ENCODE measurements around the gene KRTAP10-6.
"Not testable (repeated sequence)": the region's sequence is repeated elsewhere in the genome, so short reads cannot be mapped to it uniquely, and the experiment has no call there.

The KRTAP10-6 gene

GRCh38 chr21:44583089-44583799, 9.1 kb downstream of the KRTAP10-6 start:
- H3K9me3 Mint-ChIP-seq = peaks cover 21% of the 10 kb centered on the region
- no peak for DNase-seq
- no peak overlapping the region for H3K27ac Mint-ChIP-seq
- H3K27me3 Mint-ChIP-seq = peaks cover 46% of the 10 kb centered on the region
- CTCF ChIA-PET = no interaction called here
- peaks cover 5% of the 10 kb centered on the region for H3K36me3 Mint-ChIP-seq
- no peak overlapping the region for H3K4me3 Mint-ChIP-seq
- peaks cover 16% of the 10 kb centered on the region for H3K4me1 Mint-ChIP-seq

DNA sequence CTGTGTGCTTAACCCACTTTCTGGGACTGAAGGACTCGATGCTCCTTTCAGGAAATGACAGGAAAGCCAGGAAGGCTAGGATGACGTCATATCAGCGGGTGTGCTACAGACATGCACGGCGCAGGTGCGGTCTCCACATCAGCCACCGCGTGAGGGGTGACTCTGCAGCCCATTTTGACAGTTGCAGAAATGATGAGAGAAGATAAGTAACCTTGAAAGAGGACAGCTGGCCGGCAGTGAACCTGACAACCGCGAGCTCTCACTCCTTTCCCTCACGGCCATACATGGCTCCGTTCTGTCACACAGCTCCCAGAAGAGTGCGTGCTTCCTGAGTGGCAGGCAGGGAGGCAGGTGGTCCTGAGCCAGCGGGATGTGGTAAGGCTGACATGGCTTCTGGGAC, 10.2 kb downstream of the KRTAP10-6 start:
- H3K27ac Mint-ChIP-seq = no peak overlapping the region
- H3K4me1 Mint-ChIP-seq = peaks cover 16% of the 10 kb centered on the region
- DNase-seq = no peak
- CTCF ChIA-PET = no interaction called here
- peaks cover 42% of the 10 kb centered on the region for H3K27me3 Mint-ChIP-seq
- H3K9me3 Mint-ChIP-seq = peaks cover 32% of the 10 kb centered on the region
- peaks cover 11% of the 10 kb centered on the region for H3K36me3 Mint-ChIP-seq
- H3K4me3 Mint-ChIP-seq = no peak overlapping the region

DNA sequence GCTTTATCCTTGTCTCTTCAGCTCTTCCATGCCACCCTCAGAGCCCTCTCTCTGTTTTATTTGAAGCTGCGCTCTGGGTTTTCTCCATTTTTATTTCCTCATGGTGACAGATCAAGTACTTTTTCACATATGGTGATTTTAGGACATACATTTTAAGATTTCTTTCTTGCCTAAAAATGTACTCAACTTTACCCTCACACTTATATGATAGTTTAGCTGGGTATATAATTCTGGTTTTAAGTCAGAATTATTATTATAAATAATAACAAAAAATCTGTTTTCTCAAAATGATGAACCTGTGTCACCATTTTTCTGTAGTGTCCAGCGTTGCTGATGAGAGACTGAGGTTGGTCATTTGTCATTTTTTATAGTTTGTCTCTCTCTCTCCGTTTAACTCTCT, 11.1 kb downstream of the KRTAP10-6 start:
- no peak for DNase-seq
- Mint-ChIP-seq H3K4me3 (no peak overlapping the region), H3K27me3 (peaks cover 33% of the 10 kb centered on the region), H3K27ac (no peak overlapping the region), H3K9me3 (peaks cover 39% of the 10 kb centered on the region), H3K4me1 (peaks cover 16% of the 10 kb centered on the region), H3K36me3 (peaks cover 11% of the 10 kb centered on the region)
- CTCF ChIA-PET = interaction anchor here (0.7 kb wide), 1 partner anchor 76 kb away, joined by 3 read pairs; no protein-coding TSS in a partner anchor

GRCh38 chr21:44580231-44580821, 12.0 kb downstream of the KRTAP10-6 start, which contains the start of gene KRTAP10-5:
TSS of gene KRTAP10-5 (minus strand) at chr21:44580604. CDS start at chr21:44580578, 26 bp downstream.
- Mint-ChIP-seq H3K4me1 (peaks cover 16% of the 10 kb centered on the region), H3K36me3 (peaks cover 11% of the 10 kb centered on the region), H3K27me3 (peaks cover 25% of the 10 kb centered on the region), H3K9me3 (peaks cover 42% of the 10 kb centered on the region)
- CTCF ChIA-PET = interaction anchor here (0.7 kb wide), 1 partner anchor 75 kb away, joined by 3 read pairs; no protein-coding TSS in a partner anchor
- not testable (repeated sequence) for DNase-seq, H3K27ac Mint-ChIP-seq, H3K4me3 Mint-ChIP-seq

DNA sequence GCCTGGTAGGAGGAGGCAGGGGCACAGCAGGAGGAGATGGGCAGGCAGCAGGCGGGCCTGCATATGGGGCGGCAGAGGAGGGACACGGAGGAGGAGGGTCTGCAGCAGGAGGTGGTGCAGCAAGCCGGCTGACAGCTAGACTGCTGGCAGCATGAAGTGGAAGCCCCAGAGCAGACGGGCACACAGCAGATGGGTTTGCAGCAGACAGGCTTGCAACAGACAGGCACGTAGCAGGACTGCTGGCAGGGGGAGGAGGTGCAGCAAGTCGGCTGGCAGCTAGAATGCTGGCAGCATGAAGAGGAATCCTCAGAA, 12.5 kb downstream of the KRTAP10-6 start:
- H3K9me3 Mint-ChIP-seq = peaks cover 42% of the 10 kb centered on the region
- no peak for DNase-seq
- peaks cover 16% of the 10 kb centered on the region for H3K4me1 Mint-ChIP-seq
- peaks cover 11% of the 10 kb centered on the region for H3K36me3 Mint-ChIP-seq
- peaks cover 25% of the 10 kb centered on the region for H3K27me3 Mint-ChIP-seq
- no peak overlapping the region for H3K4me3 Mint-ChIP-seq
- H3K27ac Mint-ChIP-seq = no peak overlapping the region
- CTCF ChIA-PET = no interaction called here

GRCh38 chr21:44579056-44579832, 13.1 kb downstream of the KRTAP10-6 start:
- Mint-ChIP-seq H3K4me3 (no peak overlapping the region), H3K27me3 (peaks cover 30% of the 10 kb centered on the region), H3K36me3 (peaks cover 11% of the 10 kb centered on the region), H3K27ac (no peak overlapping the region), H3K4me1 (peaks cover 14% of the 10 kb centered on the region), H3K9me3 (peaks cover 42% of the 10 kb centered on the region)
- DNase-seq = no peak
- CTCF ChIA-PET = no interaction called here

- Mint-ChIP-seq H3K4me1 (peaks cover 6% of the 10 kb centered on the region), H3K9me3 (peaks cover 42% of the 10 kb centered on the region), H3K27me3 (peaks cover 37% of the 10 kb centered on the region), H3K27ac (no peak overlapping the region), H3K4me3 (no peak overlapping the region), H3K36me3 (peaks cover 11% of the 10 kb centered on the region)
- CTCF ChIA-PET = no interaction called here
- no peak for DNase-seq
These were observed 13.8 kb downstream of the KRTAP10-6 start for GRCh38 chr21:44578371-44579055.

DNA sequence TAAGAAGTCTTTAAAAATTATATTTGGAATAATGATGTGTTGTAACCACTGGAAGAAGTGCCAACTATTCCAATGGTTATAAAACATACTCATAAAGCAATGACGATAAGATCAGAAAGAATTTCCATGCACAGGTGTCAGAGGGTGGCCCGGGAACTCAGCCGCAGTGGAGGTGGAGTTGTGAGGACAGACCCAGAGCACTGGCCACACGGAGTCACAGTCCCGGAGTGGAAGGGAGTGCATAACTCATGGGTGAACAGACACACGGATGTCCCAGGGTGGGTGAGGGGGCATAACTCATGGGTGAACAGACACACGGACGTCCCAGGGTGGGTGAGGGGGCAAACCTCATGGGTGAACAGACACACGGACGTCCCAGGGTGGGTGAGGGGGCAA, 16.3 kb downstream of the KRTAP10-6 start:
- Mint-ChIP-seq H3K4me1 (no peaks in the 10 kb centered on the region), H3K36me3 (peaks cover 9% of the 10 kb centered on the region), H3K9me3 (peaks cover 33% of the 10 kb centered on the region), H3K27ac (no peak overlapping the region), H3K27me3 (peaks cover 45% of the 10 kb centered on the region), H3K4me3 (no peak overlapping the region)
- CTCF ChIA-PET = no interaction called here
- DNase-seq = no peak

DNA sequence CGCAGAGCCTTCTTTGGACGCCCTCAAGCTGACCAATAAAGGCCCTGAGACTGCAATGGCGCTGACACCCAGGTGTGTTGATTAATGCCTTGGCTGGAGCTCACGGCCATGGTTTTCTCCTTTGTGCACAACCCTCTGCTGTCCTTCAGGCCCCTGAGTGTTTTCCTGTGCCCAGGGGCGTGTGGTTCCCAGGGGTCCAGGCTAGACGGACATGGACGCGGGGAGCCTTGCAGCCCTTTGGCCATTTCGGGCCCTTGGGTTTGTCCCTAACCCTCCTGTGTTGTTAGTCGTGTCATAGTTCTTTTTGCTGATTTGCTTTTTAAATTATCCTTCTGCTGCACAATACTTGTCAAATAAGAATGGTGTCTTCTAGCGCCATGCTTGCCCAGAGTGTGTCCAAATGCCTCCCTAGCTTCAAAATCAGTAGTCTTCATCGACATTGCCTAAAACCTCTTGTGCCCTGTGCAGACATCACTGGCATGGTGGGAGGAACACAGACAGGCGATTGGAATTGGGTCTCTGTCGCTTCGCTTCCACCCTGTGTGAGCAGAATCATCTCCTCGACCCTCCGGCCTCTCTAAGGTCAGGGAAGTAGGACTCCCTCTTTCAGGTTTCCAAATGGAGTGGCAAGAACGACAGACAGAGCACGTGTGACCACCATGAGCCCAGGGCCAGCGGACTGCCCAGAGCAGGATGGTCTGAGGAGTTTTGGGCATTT, 16.8 kb downstream of the KRTAP10-6 start:
- peaks cover 30% of the 10 kb centered on the region for H3K9me3 Mint-ChIP-seq
- H3K4me1 Mint-ChIP-seq = no peaks in the 10 kb centered on the region
- DNase-seq = no peak
- H3K27me3 Mint-ChIP-seq = peaks cover 44% of the 10 kb centered on the region
- no peak overlapping the region for H3K27ac Mint-ChIP-seq
- peaks cover 9% of the 10 kb centered on the region for H3K36me3 Mint-ChIP-seq
- CTCF ChIA-PET = interaction anchor here (0.9 to 1.0 kb wide), 2 partner anchors 39 to 143 kb away, joined by 3 read pairs; no protein-coding TSS in a partner anchor
- H3K4me3 Mint-ChIP-seq = no peak overlapping the region

DNA sequence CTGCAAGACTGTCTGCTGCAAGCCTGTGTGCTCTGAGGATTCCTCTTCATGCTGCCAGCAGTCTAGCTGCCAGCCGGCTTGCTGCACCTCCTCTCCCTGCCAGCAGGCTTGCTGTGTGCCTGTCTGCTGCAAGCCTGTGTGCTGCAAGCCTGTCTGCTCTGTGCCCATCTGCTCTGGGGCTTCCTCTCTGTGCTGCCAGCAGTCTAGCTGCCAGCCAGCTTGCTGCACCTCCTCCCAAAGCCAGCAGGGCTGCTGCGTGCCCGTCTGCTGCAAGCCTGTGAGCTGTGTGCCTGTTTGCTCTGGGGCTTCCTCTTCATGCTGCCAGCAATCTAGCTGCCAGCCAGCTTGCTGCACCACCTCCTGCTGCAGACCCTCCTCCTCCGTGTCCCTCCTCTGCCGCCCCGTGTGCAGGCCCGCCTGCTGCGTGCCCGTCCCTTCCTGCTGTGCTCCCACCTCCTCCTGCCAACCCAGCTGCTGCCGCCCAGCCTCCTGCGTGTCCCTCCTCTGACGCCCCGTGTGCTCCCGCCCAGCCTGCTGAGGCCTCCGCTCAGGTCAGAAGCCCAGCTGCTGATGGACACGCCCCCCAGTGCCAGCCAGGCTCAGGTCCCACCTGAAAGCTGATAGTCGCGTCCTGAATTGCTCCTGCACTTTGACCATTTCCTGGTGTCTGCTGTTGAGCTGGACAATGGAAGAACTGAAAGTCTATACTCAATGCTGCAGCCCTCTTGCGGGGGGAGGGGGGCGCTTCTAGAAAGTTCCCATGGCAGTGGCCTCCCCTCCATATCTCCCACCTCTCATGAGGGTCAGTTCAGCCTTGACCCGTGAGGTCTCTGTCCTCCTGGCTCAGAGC, 17.6 kb downstream of the KRTAP10-6 start:
- no peaks in the 10 kb centered on the region for H3K4me1 Mint-ChIP-seq
- peaks cover 9% of the 10 kb centered on the region for H3K36me3 Mint-ChIP-seq
- no peak overlapping the region for H3K27ac Mint-ChIP-seq
- CTCF ChIA-PET = interaction anchor here (0.7 to 1.0 kb wide), 3 partner anchors 38 to 157 kb away, joined by 3 read pairs; no protein-coding TSS in a partner anchor
- peaks cover 37% of the 10 kb centered on the region for H3K27me3 Mint-ChIP-seq
- DNase-seq = no peak
- peaks cover 24% of the 10 kb centered on the region for H3K9me3 Mint-ChIP-seq
- H3K4me3 Mint-ChIP-seq = no peak overlapping the region

GRCh38 chr21:44573630-44574456, 18.5 kb downstream of the KRTAP10-6 start, which contains the start of gene KRTAP10-4:
TSS of gene KRTAP10-4 (plus strand) at chr21:44573729. CDS start at chr21:44573759, 30 bp downstream.
- not testable (repeated sequence) for H3K4me1 Mint-ChIP-seq, DNase-seq, H3K36me3 Mint-ChIP-seq, H3K27ac Mint-ChIP-seq, H3K4me3 Mint-ChIP-seq
- CTCF ChIA-PET = interaction anchor here (0.7 to 1.0 kb wide), 2 partner anchors 38 to 158 kb away, joined by 3 read pairs; no protein-coding TSS in a partner anchor
- peaks cover 23% of the 10 kb centered on the region for H3K9me3 Mint-ChIP-seq
- H3K27me3 Mint-ChIP-seq = peaks cover 34% of the 10 kb centered on the region

DNA sequence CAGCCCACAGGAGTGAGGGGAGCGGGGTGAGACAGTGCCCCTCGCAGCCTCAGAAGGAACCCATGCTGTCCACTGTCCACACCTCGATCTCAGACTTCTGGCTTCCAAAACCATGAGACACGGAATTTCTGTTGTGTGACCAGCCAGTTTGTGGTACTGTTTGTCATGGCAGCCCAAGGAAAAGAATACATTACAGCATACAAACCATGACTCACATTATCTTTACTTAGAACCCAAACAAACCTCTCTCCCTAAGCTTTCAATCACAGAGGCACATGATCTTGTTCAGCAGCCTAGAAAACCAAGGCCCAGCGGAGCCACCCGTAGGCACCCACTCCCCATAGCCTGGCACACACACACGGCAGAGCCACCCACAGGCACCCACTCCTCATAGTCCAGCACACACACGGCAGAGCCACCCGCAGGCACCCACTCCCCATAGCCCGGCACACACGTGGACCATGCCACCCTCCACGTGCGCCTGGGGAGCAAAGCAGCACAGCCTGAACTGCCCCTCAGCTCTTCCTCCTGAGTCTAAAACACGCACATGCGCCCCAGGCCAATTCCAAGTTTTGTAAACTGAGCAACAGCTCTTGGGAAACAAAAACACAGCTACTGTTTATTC, 19.2 kb downstream of the KRTAP10-6 start:
- no peak for DNase-seq
- peaks cover 38% of the 10 kb centered on the region for H3K27me3 Mint-ChIP-seq
- CTCF ChIA-PET = no interaction called here
- peaks cover 20% of the 10 kb centered on the region for H3K9me3 Mint-ChIP-seq
- H3K4me3 Mint-ChIP-seq = no peak overlapping the region
- no peaks in the 10 kb centered on the region for H3K4me1 Mint-ChIP-seq
- H3K36me3 Mint-ChIP-seq = peaks cover 8% of the 10 kb centered on the region
- H3K27ac Mint-ChIP-seq = no peak overlapping the region
